ENCODE data around the gene LNPK. TPM values are rescaled to one million over a fixed set of nuclear protein-coding genes. Genes with fewer than 3 reads are reported as not detected.

Gene LNPK
- total RNA-seq, 1 experiment from 2014 or later = 21.9 TPM

DNA sequence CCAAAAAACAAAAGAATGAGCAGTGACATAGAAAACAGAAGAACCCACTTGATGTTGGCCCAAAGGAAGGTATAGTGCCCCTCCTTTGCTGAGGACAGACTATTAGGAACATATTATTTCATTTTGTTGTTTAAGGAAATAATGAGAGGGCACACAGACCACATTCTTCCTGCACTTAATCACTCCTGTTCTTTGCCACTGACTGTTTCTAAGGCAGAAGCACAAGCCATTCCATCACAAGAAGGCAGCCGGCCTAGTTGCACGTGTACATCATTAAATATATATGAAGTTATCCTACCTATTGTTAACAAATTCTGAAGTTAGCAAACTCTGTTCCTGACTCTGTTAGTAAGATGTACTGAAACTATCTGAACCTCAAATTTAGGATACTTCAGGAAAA is 110.0 kb downstream of the LNPK start:
- Histone ChIP-seq H3K36me3 (ENCODE audit: low read depth, low read length) (no peaks in the 10 kb centered on the region), H3K4me3 (ENCODE audit: low read length) (no peak overlapping the region), H4K20me1 (ENCODE audit: low read length) (no peaks in the 10 kb centered on the region), H3K4me2 (ENCODE audit: low read length) (no peak overlapping the region), H3K27ac (ENCODE audit: low read length) (no peak overlapping the region), H3K9ac (ENCODE audit: low read length) (no peak overlapping the region), H3K9me3 (ENCODE audit: low read length) (no peaks in the 10 kb centered on the region), H3K79me2 (ENCODE audit: low read length) (no peaks in the 10 kb centered on the region), H3F3A (ENCODE audit: low read length, unreplicated experiment) (no peaks in the 10 kb centered on the region), H3K4me1 (ENCODE audit: insufficient read depth, low read length) (no peaks in the 10 kb centered on the region), H3K9me2 (replicated peaks; ENCODE audit: low read length) (no peaks in the 10 kb centered on the region), H3K27me3 (ENCODE audit: low read length) (peaks cover 54% of the 10 kb centered on the region), H2AFZ (ENCODE audit: low read length) (no peak overlapping the region)
- ChIA-PET POLR2A (ENCODE audit: unreplicated experiment) (no interaction called here), CTCF (no interaction called here)
- DNase-seq (no peak), ATAC-seq (no peak)
- intact Hi-C loops (cut with micrococcal nuclease) = no loop called here
- BruUV-seq (replicated peaks) = no TSS peak
- TF ChIP-seq EZH2 (IDR thresholded peaks at IDR 0.05; ENCODE audit: low read length, unreplicated experiment) (no peak), EZH2phosphoT487 (IDR thresholded peaks at IDR 0.05; ENCODE audit: borderline replicate concordance, low read length) (no peak)
- TF ChIP-seq, protein P1, sequence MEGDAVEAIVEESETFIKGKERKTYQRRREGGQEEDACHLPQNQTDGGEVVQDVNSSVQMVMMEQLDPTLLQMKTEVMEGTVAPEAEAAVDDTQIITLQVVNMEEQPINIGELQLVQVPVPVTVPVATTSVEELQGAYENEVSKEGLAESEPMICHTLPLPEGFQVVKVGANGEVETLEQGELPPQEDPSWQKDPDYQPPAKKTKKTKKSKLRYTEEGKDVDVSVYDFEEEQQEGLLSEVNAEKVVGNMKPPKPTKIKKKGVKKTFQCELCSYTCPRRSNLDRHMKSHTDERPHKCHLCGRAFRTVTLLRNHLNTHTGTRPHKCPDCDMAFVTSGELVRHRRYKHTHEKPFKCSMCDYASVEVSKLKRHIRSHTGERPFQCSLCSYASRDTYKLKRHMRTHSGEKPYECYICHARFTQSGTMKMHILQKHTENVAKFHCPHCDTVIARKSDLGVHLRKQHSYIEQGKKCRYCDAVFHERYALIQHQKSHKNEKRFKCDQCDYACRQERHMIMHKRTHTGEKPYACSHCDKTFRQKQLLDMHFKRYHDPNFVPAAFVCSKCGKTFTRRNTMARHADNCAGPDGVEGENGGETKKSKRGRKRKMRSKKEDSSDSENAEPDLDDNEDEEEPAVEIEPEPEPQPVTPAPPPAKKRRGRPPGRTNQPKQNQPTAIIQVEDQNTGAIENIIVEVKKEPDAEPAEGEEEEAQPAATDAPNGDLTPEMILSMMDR (conservative IDR thresholded peaks at IDR 0.05; ENCODE audit: low read depth, low read length) = no peak

DNA sequence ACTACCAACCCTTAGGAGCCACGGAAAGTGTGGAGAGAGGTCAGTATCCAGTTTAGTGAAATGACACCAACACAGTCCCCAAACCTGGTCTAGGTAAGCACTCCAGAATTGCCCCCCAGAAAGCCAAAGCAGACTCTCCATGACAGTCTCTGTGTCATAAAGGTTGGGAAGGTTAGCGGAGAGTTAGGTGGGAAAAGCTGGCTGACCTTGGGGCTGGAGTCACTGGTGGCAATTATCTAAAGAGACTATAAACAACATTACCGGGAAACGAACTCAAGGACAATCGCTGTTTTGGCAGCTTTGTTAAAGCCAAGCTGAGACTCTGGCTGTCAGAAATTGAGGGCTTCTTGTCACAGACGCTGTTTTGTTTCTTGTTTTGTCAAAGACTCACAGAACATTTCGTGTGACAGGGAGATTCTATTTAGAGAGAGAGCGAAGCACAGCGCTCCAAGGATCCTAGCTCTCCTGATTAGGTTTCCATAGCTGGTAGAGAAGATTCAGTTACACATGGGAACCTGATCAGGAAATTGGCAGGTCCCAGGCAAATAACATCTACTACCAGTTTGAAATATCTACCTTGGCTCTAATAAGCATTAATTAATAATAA is 111.3 kb downstream of the LNPK start:
- ChIA-PET POLR2A (ENCODE audit: unreplicated experiment) (no interaction called here), CTCF (no interaction called here)
- Histone ChIP-seq H3K27me3 (ENCODE audit: low read length) (peaks cover 66% of the 10 kb centered on the region), H3F3A (ENCODE audit: low read length, unreplicated experiment) (no peaks in the 10 kb centered on the region), H4K20me1 (ENCODE audit: low read length) (no peaks in the 10 kb centered on the region), H3K4me3 (ENCODE audit: low read length) (no peak overlapping the region), H3K27ac (ENCODE audit: low read length) (no peak overlapping the region), H3K9me2 (replicated peaks; ENCODE audit: low read length) (no peaks in the 10 kb centered on the region), H3K4me1 (ENCODE audit: insufficient read depth, low read length) (no peaks in the 10 kb centered on the region), H3K9ac (ENCODE audit: low read length) (no peak overlapping the region), H2AFZ (ENCODE audit: low read length) (no peak overlapping the region), H3K9me3 (ENCODE audit: low read length) (no peaks in the 10 kb centered on the region), H3K79me2 (ENCODE audit: low read length) (no peaks in the 10 kb centered on the region), H3K4me2 (ENCODE audit: low read length) (no peak overlapping the region), H3K36me3 (ENCODE audit: low read depth, low read length) (no peaks in the 10 kb centered on the region)
- ATAC-seq = no peak
- TF ChIP-seq EZH2phosphoT487 (IDR thresholded peaks at IDR 0.05; ENCODE audit: borderline replicate concordance, low read length) (no peak), EZH2 (IDR thresholded peaks at IDR 0.05; ENCODE audit: low read length, unreplicated experiment) (no peak)
- TF ChIP-seq, protein P1 (conservative IDR thresholded peaks at IDR 0.05; ENCODE audit: low read depth, low read length) = no peak
- intact Hi-C loops (cut with micrococcal nuclease) = no loop called here
- DNase-seq = no peak
- no TSS peak for BruUV-seq (replicated peaks)

DNA sequence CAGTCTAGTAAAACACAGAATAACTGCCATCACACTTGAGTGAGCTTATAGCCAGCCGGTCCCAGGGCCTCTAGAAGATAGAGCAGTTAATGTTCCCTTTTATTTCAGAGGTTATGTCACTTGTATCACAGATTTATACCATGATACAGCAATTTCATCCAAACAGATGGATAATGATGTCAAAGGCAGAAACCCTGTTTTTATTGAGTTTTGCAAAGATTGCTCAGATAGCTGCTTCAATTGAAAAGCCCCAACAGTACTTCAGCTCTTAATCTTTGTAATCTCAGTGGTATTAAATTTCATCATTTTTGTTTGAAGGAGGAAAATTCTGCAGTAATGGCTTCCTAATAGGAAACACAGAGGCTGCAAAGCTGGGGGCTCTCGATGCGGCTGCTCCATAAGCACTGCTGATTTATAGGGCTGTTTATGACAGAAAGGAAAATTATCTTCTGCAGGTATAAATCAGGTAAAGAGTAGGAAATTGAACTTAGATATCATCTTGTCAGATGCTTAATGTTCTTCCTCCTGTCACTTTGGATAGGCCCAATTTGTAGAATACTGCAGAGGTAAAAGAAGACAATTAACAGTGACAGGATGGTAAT is 112.3 kb downstream of the LNPK start:
- H3K79me2 ChIP-seq (ENCODE audit: low read length) = no peaks in the 10 kb centered on the region
- H3K9me2 ChIP-seq (replicated peaks; ENCODE audit: low read length) = no peaks in the 10 kb centered on the region
- peaks cover 74% of the 10 kb centered on the region for H3K27me3 ChIP-seq (ENCODE audit: low read length)
- intact Hi-C loops (cut with micrococcal nuclease) = no loop called here
- H3K9me3 ChIP-seq (ENCODE audit: low read length) = no peaks in the 10 kb centered on the region
- H3K27ac ChIP-seq (ENCODE audit: low read length) = no peak overlapping the region
- BruUV-seq (replicated peaks) = no TSS peak
- no peak for TF ChIP-seq EZH2 (IDR thresholded peaks at IDR 0.05; ENCODE audit: low read length, unreplicated experiment)
- TF ChIP-seq, protein P1 (conservative IDR thresholded peaks at IDR 0.05; ENCODE audit: low read depth, low read length) = no peak
- TF ChIP-seq EZH2phosphoT487 (IDR thresholded peaks at IDR 0.05; ENCODE audit: borderline replicate concordance, low read length) = no peak
- POLR2A ChIA-PET (ENCODE audit: unreplicated experiment) = no interaction called here
- no peak overlapping the region for H3K4me2 ChIP-seq (ENCODE audit: low read length)
- no peak for ATAC-seq
- H4K20me1 ChIP-seq (ENCODE audit: low read length) = no peaks in the 10 kb centered on the region
- H3F3A ChIP-seq (ENCODE audit: low read length, unreplicated experiment) = no peaks in the 10 kb centered on the region
- DNase-seq = no peak
- no peaks in the 10 kb centered on the region for H3K4me1 ChIP-seq (ENCODE audit: insufficient read depth, low read length)
- H3K9ac ChIP-seq (ENCODE audit: low read length) = no peak overlapping the region
- H3K4me3 ChIP-seq (ENCODE audit: low read length) = no peak overlapping the region
- CTCF ChIA-PET = no interaction called here
- H3K36me3 ChIP-seq (ENCODE audit: low read depth, low read length) = no peaks in the 10 kb centered on the region
- H2AFZ ChIP-seq (ENCODE audit: low read length) = no peak overlapping the region
